ENCODE data around the gene SCPEP1.

GRCh38 chr17:57021226-57021940 is 43.5 kb downstream of the SCPEP1 start:
- TF ChIP-seq POLR2AphosphoS5 (IDR thresholded peaks at IDR 0.05): peak; percentile 85
- TF ChIP-seq, protein P1, sequence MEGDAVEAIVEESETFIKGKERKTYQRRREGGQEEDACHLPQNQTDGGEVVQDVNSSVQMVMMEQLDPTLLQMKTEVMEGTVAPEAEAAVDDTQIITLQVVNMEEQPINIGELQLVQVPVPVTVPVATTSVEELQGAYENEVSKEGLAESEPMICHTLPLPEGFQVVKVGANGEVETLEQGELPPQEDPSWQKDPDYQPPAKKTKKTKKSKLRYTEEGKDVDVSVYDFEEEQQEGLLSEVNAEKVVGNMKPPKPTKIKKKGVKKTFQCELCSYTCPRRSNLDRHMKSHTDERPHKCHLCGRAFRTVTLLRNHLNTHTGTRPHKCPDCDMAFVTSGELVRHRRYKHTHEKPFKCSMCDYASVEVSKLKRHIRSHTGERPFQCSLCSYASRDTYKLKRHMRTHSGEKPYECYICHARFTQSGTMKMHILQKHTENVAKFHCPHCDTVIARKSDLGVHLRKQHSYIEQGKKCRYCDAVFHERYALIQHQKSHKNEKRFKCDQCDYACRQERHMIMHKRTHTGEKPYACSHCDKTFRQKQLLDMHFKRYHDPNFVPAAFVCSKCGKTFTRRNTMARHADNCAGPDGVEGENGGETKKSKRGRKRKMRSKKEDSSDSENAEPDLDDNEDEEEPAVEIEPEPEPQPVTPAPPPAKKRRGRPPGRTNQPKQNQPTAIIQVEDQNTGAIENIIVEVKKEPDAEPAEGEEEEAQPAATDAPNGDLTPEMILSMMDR (IDR thresholded peaks at IDR 0.05): no peak
